Body of pancreas (tissue), 4 donors: ENCODE data around the gene WNT11.

Source experiments
- POLR2A ChIP-seq, 3 donors: fragments of 450-650 bp; IDR thresholded peaks; one replicate each; pipeline ENCODE4 v1.6.1; 2016; ENCODE audit warnings: antibody characterized with exemption in 3 of 3, mild to moderate bottlenecking in 2 of 3
- TF ChIP-seq, protein P1 (sequence below), 7 experiments: fragments of 450-650 bp in 4 of 7; fragments of 200-600 bp in 3 of 7; sonication (generic) in 3 of 7; IDR thresholded peaks; one replicate each; pipeline ENCODE4 v1.5.1; 2016 to 2019; ENCODE audit warnings: antibody characterized with exemption in 7 of 7

- TF ChIP-seq, protein P1, sequence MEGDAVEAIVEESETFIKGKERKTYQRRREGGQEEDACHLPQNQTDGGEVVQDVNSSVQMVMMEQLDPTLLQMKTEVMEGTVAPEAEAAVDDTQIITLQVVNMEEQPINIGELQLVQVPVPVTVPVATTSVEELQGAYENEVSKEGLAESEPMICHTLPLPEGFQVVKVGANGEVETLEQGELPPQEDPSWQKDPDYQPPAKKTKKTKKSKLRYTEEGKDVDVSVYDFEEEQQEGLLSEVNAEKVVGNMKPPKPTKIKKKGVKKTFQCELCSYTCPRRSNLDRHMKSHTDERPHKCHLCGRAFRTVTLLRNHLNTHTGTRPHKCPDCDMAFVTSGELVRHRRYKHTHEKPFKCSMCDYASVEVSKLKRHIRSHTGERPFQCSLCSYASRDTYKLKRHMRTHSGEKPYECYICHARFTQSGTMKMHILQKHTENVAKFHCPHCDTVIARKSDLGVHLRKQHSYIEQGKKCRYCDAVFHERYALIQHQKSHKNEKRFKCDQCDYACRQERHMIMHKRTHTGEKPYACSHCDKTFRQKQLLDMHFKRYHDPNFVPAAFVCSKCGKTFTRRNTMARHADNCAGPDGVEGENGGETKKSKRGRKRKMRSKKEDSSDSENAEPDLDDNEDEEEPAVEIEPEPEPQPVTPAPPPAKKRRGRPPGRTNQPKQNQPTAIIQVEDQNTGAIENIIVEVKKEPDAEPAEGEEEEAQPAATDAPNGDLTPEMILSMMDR (IDR thresholded peaks at IDR 0.05) = no peak
- no peak for TF ChIP-seq POLR2A (IDR thresholded peaks at IDR 0.05)
Measured at GRCh38 chr11:76159983-76160661, 46.2 kb downstream of the WNT11 start.
